Umbilical cord (tissue), 2 donors: ENCODE data around the gene CEMIP2. TPM values are rescaled to one million over a fixed set of nuclear protein-coding genes. Genes with fewer than 3 reads are reported as not detected.

Experiments used
- DNase-seq: peaks from one replicate; pipeline ENCODE4 v3.0.0-alpha.2; 2015; ENCODE audit warnings: low spot score
- total RNA-seq: library from RNA; depleted of rRNA; stranded (reverse); fragments of >200 nt; gene quantifications from one replicate; pipeline ENCODE4 v1.2.3, GENCODE V29; 2014; ENCODE audit warnings: low replicate concordance; ENCODE audit not compliant: insufficient read depth

Gene CEMIP2
- total RNA-seq, 1 donor from 2014 or later: 116 TPM

DNA sequence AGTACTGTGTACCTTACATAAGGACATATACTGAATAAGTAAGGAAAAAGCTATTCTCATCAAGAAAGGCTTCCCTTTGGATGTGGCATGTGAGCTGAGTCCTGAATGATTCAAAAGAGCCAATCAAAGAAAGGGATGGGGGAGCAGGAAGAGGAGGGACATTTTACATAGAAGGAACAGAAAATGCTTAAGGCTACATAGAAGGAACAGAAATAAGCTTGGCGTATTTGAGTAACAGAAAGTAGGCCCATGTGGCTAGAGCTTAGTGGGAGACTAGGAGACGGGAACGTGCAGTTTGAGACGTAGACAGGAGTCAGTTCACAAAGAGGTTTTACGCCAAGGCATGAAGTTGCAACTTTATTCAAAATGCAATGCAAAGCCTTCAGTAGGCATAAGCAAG is 126.3 kb downstream of the CEMIP2 start:
- no peak for DNase-seq

DNA sequence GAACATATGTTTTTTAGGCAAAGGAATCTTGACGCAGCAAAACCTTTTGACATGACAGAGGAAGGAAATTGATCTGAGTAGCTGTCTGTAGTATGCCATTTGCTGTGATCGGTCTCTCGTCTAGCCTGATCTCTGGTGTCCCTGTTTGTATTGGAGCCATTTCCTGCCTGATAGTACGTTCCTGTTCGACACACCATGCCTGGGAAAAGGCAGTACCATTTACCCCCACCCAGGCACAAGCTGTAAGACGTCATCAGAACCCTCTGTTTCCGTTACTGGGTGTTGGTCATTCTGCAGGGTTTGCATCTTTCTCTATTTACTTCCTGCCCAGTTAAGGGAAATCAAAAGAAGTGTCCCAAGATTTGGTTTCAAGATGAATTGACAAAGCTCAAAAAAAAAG is 129.7 kb downstream of the CEMIP2 start:
- peak; percentile 38 for DNase-seq

DNA sequence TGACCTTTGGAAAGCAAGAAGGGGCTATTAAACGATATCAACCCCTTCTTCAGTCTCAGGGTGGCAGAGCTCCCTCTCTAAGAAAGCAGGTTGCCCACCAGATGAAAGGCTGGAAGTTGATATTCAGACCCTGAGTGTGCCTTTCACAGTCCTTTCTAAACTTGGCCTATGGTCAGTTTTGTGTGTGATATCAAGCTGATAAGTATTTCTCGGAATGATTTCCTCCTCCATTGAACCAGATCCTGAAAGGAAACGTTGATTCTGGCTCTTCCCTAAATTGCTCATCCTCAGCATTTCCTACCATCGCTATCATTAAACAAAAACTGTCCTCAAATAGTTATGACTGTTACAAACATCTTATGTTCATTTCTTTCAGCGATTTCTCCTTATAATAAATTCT is 130.4 kb downstream of the CEMIP2 start:
- no peak for DNase-seq

DNA sequence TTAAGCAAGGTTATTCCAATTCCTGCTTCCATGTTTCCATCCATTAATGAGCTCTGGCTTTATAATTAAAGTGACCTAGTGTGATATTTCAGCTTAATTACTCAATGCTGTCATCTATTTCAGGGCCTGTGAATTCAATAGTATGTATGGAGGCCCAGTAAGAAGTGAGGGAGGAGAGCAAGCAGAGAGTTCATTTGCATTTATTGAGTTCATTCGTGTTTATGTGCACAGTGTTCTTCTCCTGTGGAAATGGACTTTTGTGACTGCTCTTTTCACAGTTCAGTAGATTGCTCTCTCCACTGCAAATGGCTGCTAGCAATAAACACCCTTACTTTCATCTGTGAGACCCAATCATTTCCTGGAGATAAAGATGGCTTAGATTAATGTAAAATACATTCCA is 130.9 kb downstream of the CEMIP2 start:
- DNase-seq: no peak

- DNase-seq: no peak
These were observed 132.0 kb downstream of the CEMIP2 start for GRCh38 chr9:71636143-71636839.

- no peak for DNase-seq
These were observed 133.6 kb downstream of the CEMIP2 start for GRCh38 chr9:71634752-71635151.

Other genes starting within 250 kb of the CEMIP2 start
- 64.3 TPM for gene ABHD17B, start 142.7 kb upstream of the CEMIP2 start, total RNA-seq
- 33.7 TPM for gene C9orf85, start 143.1 kb upstream of the CEMIP2 start, total RNA-seq